ENCODE results near the gene LCMT2. TPM values are rescaled to one million over a fixed set of nuclear protein-coding genes. Genes with fewer than 3 reads are reported as not detected.

LCMT2 gene, protein sequence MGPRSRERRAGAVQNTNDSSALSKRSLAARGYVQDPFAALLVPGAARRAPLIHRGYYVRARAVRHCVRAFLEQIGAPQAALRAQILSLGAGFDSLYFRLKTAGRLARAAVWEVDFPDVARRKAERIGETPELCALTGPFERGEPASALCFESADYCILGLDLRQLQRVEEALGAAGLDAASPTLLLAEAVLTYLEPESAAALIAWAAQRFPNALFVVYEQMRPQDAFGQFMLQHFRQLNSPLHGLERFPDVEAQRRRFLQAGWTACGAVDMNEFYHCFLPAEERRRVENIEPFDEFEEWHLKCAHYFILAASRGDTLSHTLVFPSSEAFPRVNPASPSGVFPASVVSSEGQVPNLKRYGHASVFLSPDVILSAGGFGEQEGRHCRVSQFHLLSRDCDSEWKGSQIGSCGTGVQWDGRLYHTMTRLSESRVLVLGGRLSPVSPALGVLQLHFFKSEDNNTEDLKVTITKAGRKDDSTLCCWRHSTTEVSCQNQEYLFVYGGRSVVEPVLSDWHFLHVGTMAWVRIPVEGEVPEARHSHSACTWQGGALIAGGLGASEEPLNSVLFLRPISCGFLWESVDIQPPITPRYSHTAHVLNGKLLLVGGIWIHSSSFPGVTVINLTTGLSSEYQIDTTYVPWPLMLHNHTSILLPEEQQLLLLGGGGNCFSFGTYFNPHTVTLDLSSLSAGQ
- 7.0 and 12.3 TPM in 2 replicates for total RNA-seq

DNA sequence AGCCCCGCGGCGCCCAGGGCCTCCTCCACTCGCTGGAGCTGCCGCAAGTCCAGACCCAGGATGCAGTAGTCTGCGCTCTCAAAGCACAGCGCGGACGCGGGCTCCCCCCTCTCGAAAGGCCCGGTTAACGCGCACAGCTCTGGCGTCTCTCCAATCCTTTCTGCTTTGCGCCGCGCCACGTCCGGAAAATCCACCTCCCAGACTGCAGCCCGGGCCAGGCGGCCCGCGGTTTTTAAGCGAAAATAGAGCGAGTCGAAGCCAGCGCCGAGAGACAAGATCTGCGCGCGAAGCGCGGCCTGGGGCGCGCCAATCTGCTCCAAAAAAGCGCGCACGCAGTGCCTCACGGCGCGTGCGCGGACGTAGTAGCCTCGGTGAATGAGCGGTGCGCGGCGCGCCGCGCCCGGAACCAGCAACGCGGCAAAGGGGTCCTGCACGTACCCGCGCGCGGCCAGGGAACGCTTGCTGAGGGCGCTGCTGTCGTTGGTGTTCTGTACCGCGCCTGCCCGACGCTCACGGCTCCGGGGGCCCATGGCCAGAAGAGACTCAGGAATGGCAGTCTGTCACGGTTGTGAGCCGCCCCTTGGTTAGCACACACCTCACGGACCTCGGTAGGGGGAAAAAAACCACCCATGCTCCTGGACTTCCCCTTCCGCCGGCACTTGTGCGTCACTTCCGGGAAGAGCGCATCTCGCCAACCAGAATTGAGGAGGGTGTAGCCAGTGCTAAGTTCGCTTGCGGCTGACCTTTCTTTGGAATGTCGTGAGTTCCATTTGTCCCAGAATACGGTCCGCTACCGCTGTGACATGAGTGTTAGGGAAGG, at the start of gene LCMT2:
Gene LCMT2, minus strand, starts transcription at position 614 of the 820 bp plus-strand sequence. Its CDS starts 84 bp downstream, at position 530.

DNA sequence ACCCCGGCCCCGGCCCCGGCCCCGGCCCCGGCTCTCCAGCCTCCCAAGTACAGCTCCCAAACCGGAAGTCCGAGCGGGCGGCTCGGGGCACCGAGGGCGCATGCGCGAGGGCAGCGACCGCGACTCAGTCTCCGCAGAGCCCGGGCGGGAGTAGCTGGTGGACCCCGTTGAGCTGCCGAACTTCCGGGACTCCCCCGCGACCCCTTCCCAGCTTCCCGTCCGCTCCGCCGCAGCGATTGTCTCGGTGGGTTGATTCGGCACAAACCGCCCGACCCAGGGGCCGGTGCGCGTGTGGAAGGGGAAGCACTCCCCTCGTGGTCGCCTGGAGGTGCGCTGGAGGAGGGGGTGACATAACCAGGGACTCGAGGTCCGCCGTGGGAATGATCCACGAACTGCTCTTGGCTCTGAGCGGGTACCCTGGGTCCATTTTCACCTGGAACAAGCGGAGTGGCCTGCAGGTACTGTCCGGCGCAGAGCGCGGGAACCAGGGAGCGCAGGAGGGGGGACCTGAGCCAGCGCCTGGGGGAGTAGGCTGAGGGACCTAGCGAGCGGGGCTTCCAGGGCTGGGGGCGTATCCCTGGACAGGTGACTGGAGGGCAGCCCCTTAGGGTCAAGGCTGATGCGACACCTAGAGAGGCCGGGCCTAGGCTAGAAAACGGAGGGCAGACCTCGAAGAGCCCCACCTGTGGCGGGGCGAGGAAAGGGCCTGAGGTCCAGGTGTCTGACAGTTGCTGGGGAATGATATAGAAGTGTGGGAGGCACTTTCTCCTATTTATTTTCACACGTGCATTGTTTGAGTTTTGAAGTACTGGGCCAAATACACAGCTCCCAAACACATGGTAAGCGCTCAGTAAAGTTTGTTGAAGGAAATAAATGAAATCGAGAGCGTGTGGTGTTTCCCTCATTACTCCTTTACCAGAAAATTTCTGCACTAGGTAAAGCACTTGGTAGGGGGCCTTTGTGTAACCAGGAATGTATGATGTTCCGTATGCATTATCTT, 40.9 kb upstream of the LCMT2 start, which contains the start of the genes TUBGCP4 and ZSCAN29:
Gene TUBGCP4, plus strand, starts transcription at position 127 of the 1,000 bp plus-strand sequence. Its CDS starts 254 bp downstream, at position 381.
Gene ZSCAN29, minus strand, starts transcription at position 69 of the 1,000 bp plus-strand sequence. CDS start 1,130 bp downstream, outside the sequence.

DNA sequence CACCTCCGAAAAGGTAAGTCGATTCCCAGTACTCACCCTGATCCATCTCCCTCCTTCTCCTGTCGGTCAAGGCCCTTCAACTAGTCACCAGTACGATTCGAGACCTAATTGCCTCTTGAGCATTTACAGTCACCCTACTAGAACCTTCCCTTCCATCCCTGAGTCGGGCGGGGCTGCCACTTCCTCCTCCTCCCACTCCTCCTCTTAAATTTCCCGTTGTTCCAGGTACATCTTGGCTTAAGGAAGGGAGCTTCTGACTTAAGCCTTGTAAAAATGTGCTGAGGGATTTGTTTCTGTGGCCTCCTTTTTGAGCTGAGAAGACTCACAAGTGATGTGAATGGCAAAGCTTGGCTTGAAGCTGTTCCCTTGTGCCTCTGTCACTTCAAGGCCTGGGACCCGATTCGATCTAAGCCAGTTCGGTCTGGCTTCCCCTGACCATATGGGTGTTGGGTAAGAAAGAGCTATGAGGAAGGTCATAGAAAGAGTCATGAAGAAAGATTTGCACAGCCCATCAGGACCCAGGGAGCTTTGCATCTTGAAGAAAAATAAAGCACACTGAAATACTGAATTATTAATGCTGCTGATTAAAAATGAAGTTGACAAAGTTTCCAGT, 28.1 kb downstream of the LCMT2 start, which contains the start of gene TGM7:
Gene TGM7, minus strand, starts transcription at position 51 of the 613 bp plus-strand sequence.

Other genes with a start within 250 kb of the LCMT2 start
- gene UBR1, start 224.5 kb downstream of the LCMT2 start, total RNA-seq = 38.3 and 44.0 TPM in 2 replicates
- 12.7 and 18.9 TPM in 2 replicates for gene TMEM62, start 197.0 kb downstream of the LCMT2 start, total RNA-seq
- gene CCNDBP1, start 145.2 kb downstream of the LCMT2 start, total RNA-seq = 92.2 and 97.2 TPM in 2 replicates
- not detected in 2 replicates for gene EPB42, start 109.6 kb downstream of the LCMT2 start, total RNA-seq
- not detected in 2 replicates for gene TGM5, start 63.6 kb downstream of the LCMT2 start, total RNA-seq
- gene TGM7, start 28.3 kb downstream of the LCMT2 start, total RNA-seq = not detected in 2 replicates
- 15.5 and 17.4 TPM in 2 replicates for gene ZSCAN29, start 40.5 kb upstream of the LCMT2 start, total RNA-seq
- 12.1 and 12.5 TPM in 2 replicates for gene TUBGCP4, start 40.5 kb upstream of the LCMT2 start, total RNA-seq
- 75.3 and 76.1 TPM in 2 replicates for gene TP53BP1, start 162.6 kb upstream of the LCMT2 start, total RNA-seq
- gene MAP1A, start 187.0 kb upstream of the LCMT2 start, total RNA-seq = 39.5 and 44.3 TPM in 2 replicates

All from regular cardiac myocyte (primary cell).